ENCODE data around the gene FSCN2. TPM values are rescaled to one million over a fixed set of nuclear protein-coding genes. Genes with fewer than 3 reads are reported as not detected.

The FSCN2 gene, protein sequence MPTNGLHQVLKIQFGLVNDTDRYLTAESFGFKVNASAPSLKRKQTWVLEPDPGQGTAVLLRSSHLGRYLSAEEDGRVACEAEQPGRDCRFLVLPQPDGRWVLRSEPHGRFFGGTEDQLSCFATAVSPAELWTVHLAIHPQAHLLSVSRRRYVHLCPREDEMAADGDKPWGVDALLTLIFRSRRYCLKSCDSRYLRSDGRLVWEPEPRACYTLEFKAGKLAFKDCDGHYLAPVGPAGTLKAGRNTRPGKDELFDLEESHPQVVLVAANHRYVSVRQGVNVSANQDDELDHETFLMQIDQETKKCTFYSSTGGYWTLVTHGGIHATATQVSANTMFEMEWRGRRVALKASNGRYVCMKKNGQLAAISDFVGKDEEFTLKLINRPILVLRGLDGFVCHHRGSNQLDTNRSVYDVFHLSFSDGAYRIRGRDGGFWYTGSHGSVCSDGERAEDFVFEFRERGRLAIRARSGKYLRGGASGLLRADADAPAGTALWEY
- total RNA-seq = 6.6 TPM

DNA sequence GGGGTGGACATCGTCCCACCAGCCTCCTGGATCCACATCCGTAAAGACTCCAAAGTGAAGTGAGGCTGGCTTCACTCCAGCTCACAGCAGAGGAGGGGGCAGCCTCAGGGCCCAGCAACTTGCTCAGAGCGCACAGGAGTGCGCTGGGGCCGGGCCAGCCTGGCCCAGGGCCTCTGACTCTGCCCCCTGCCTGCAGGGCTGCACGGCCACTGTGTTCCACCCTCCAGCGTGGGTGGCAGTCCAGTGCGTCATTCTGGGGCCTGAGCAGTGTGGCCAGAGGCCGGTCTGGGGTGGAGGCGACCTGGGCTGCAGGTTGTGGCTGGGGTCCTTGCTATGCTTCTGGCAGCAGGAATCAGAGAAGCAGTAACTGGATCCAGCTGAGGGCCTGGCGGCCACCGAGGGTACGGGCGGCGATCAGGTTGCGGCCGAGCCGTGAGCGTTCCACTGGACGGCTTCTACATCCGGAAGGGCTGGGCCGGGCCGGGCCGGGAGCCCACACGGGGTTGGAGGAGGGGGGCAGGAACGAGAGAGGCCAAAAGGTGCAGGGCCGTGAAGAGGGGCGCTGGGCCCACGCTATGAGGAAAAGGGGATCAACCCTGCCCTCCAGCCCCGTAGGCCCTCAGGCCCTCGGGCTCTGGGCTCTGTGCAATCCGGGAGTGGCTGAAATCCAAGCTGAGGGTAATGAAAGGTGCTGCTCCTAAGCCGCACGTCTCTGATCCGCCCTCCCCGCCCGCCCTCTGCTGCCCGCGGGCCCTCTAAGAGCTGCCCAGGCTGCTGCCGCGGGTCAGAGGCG, at the start of gene FSCN2:
TSS of gene FSCN2 (plus strand) at position 787 of the 793 bp plus-strand sequence. CDS start 155 bp downstream, outside the sequence.
- TF ChIP-seq CTCF (IDR thresholded peaks at IDR 0.05) (no peak), POLR2AphosphoS5 (IDR thresholded peaks at IDR 0.05; ENCODE audit: insufficient read depth in 1 of 2, low read depth in 1 of 2) (no peak), POLR2A (IDR thresholded peaks at IDR 0.05) (no peak)
- H3K4me1 ChIP-seq = peaks cover 16% of the 10 kb centered on the region
- H3K36me3 ChIP-seq = no peaks in the 10 kb centered on the region
- DNase-seq (ENCODE audit: extremely low spot score in 2 of 2) = no peak
- H3K27me3 ChIP-seq = peaks cover 6% of the 10 kb centered on the region
- H3K27ac ChIP-seq = no peak within 1 kb of the TSS
- no peaks in the 10 kb centered on the region for H3K9me3 ChIP-seq
- H3K4me3 ChIP-seq = no peak within 1 kb of the TSS
- intact Hi-C loops (cut with DNase I) = no loop called here

- no peak for TF ChIP-seq POLR2AphosphoS5 (IDR thresholded peaks at IDR 0.05; ENCODE audit: insufficient read depth in 1 of 2, low read depth in 1 of 2)
- TF ChIP-seq CTCF (IDR thresholded peaks at IDR 0.05) = no peak
- TF ChIP-seq POLR2A (IDR thresholded peaks at IDR 0.05) = no peak
Measured at GRCh38 chr17:81479175-81480071, 48.8 kb upstream of the FSCN2 start.

GRCh38 chr17:81480140-81481072, 47.8 kb upstream of the FSCN2 start:
- Histone ChIP-seq H3K9me3 (no peaks in the 10 kb centered on the region), H3K36me3 (no peaks in the 10 kb centered on the region), H3K27me3 (no peaks in the 10 kb centered on the region), H3K4me3 (peak overlapping the region in 1 of 2 donors; percentile 35), H3K27ac (no peak overlapping the region), H3K4me1 (peaks cover 39% of the 10 kb centered on the region)
- intact Hi-C loops (cut with DNase I) = loop anchor here (2.0 kb wide), 2 partner anchors 82 to 134 kb away; no protein-coding TSS in a partner anchor
- no peak for TF ChIP-seq POLR2AphosphoS5 (IDR thresholded peaks at IDR 0.05; ENCODE audit: insufficient read depth in 1 of 2, low read depth in 1 of 2)
- no peak for TF ChIP-seq POLR2A (IDR thresholded peaks at IDR 0.05)
- no peak for TF ChIP-seq CTCF (IDR thresholded peaks at IDR 0.05)
- DNase-seq (ENCODE audit: extremely low spot score in 2 of 2) = no peak

More at GRCh38 chr17:81479175-81480071, 48.8 kb upstream of the FSCN2 start:
- no peak overlapping the region for H3K4me3 ChIP-seq
- H3K27me3 ChIP-seq = no peaks in the 10 kb centered on the region
- DNase-seq (ENCODE audit: extremely low spot score in 2 of 2) = no peak
- intact Hi-C loops (cut with DNase I) = loop anchor here (2.0 kb wide), 2 partner anchors 81 to 133 kb away; no protein-coding TSS in a partner anchor
- no peaks in the 10 kb centered on the region for H3K9me3 ChIP-seq
- H3K27ac ChIP-seq = no peak overlapping the region
- peaks cover 34% of the 10 kb centered on the region for H3K4me1 ChIP-seq
- no peaks in the 10 kb centered on the region for H3K36me3 ChIP-seq
